B cell (primary cell): ENCODE measurements around the gene SPRY1. TPM values are rescaled to one million over a fixed set of nuclear protein-coding genes. Genes with fewer than 3 reads are reported as not detected.

ENCODE experiments used
- ATAC-seq: fragments of 200-7000 bp; cut with Tn5 transposase; one replicate; pipeline ENCODE4 v1.10.0; 2021; ENCODE audit warnings: low read depth, mild to moderate bottlenecking, moderate number of reproducible peaks, moderate library complexity
- CTCF ChIA-PET: fragments of 350-600 bp; sonication (Branson Sonifier 250); formaldehyde crosslinking; loops from one replicate; lab custom pipeline; 2021; ENCODE audit warnings: antibody characterized with exemption, inconsistent platforms; lab: Charles Lee
- POLR2A ChIA-PET: fragments of 350-600 bp; sonication (Branson Sonifier 250); formaldehyde crosslinking; loops from one replicate; lab custom pipeline; 2021; ENCODE audit warnings: antibody characterized with exemption; lab: Charles Lee
- DNase-seq: peaks from one replicate; pipeline ENCODE4 v3.0.0; 2013
- H2AFZ ChIP-seq: 2 replicates; pipeline ENCODE4 v1.6.1; 2012; ENCODE audit warnings: mild to moderate bottlenecking, low read depth, low read length; ENCODE audit not compliant: insufficient read depth, poor library complexity, severe bottlenecking
- H3K27ac ChIP-seq, 2 donors: 1 replicate in 1 of 2; 2 replicates in 1 of 2; pipeline ENCODE4 v1.5.1; 2012 to 2013; ENCODE audit warnings: low read length in 2 of 2, mild to moderate bottlenecking in 2 of 2, moderate library complexity in 1 of 2
- H3K27me3 ChIP-seq, 4 experiments: fragments of 200-600 bp in 1 of 4; sonication (generic) in 1 of 4; replicated peaks in 1 of 4; 1 replicate in 2 of 4; 2 replicates in 2 of 4; pipeline versions ENCODE4 v1.6.1 to v1.7.0; 2013 to 2016; ENCODE audit warnings: low read length in 3 of 4, mild to moderate bottlenecking in 2 of 4, mixed read lengths in 1 of 4, moderate library complexity in 1 of 4; ENCODE audit not compliant: insufficient read depth in 4 of 4, control insufficient read depth in 3 of 4; ENCODE audit errors: control extremely low read depth in 1 of 4
- H3K36me3 ChIP-seq, 2 experiments: replicated peaks in 1 of 2; 1 replicate in 1 of 2; 2 replicates in 1 of 2; pipeline versions ENCODE4 v1.6.1 to v1.7.1; 2013; ENCODE audit warnings: low read length in 1 of 2; ENCODE audit not compliant: insufficient read depth in 2 of 2, control insufficient read depth in 1 of 2; ENCODE audit errors: control extremely low read depth in 1 of 2, extremely low read depth in 1 of 2
- H3K4me1 ChIP-seq, 2 donors: fragments of 200-600 bp in 1 of 2; sonication (generic) in 1 of 2; 1 replicate in 1 of 2; 2 replicates in 1 of 2; pipeline versions ENCODE4 v1.5.1 to v1.6.1; 2013 to 2017; ENCODE audit warnings: low read length in 2 of 2; ENCODE audit not compliant: control insufficient read depth in 2 of 2, insufficient read depth in 2 of 2
- H3K4me2 ChIP-seq: replicated peaks from 2 replicates; pipeline ENCODE3; 2012; ENCODE audit warnings: mild to moderate bottlenecking, low read depth, low read length; ENCODE audit not compliant: poor library complexity, severe bottlenecking
- H3K4me3 ChIP-seq, 5 experiments: fragments of 200-600 bp in 1 of 5; sonication (generic) in 1 of 5; 1 replicate in 3 of 5; 2 replicates in 2 of 5; pipeline versions ENCODE4 v1.5.1 to v1.7.0; 2011 to 2016; ENCODE audit warnings: low read length in 4 of 5, mild to moderate bottlenecking in 4 of 5, low read depth in 2 of 5, control low read depth in 1 of 5, moderate library complexity in 1 of 5; ENCODE audit not compliant: insufficient read depth in 1 of 5; ENCODE audit errors: control extremely low read depth in 1 of 5, extremely low read depth in 1 of 5
- H3K79me2 ChIP-seq: fragments of 200-600 bp; sonication (generic); one replicate; pipeline ENCODE4 v1.6.0; 2016; ENCODE audit warnings: low read length; ENCODE audit not compliant: control insufficient read depth, insufficient read depth
- H3K9ac ChIP-seq: fragments of 200-600 bp; sonication (generic); 2 replicates; pipeline ENCODE4 v1.6.1; 2017; ENCODE audit warnings: mild to moderate bottlenecking, low read length, moderate library complexity
- H3K9me3 ChIP-seq, 3 donors: one replicate each; pipeline versions ENCODE4 v1.6.1 to v1.7.1; 2013; ENCODE audit warnings: low read length in 2 of 3; ENCODE audit not compliant: control insufficient read depth in 2 of 3, insufficient read depth in 1 of 3; ENCODE audit errors: control extremely low read depth in 1 of 3
- H4K20me1 ChIP-seq: 2 replicates; pipeline ENCODE4 v1.6.0; 2012; ENCODE audit warnings: mild to moderate bottlenecking, low read length; ENCODE audit not compliant: insufficient read depth, control insufficient read depth, poor library complexity, severe bottlenecking
- H3K27ac Mint-ChIP-seq: one replicate; pipeline ENCODE4 v1.8.0; 2021; ENCODE audit warnings: mixed read lengths
- H3K27me3 Mint-ChIP-seq: one replicate; pipeline ENCODE4 v1.8.0; 2021; ENCODE audit warnings: mixed read lengths
- H3K4me1 Mint-ChIP-seq: one replicate; pipeline ENCODE4 v1.8.0; 2021; ENCODE audit warnings: mixed read lengths
- H3K4me3 Mint-ChIP-seq: one replicate; pipeline ENCODE4 v1.8.0; 2021; ENCODE audit warnings: mixed read lengths
- H3K9me3 Mint-ChIP-seq: one replicate; pipeline ENCODE4 v1.8.0; 2022; ENCODE audit warnings: mixed read lengths; ENCODE audit not compliant: insufficient read depth
- CTCF ChIP-seq: fragments of 200-600 bp; IDR thresholded peaks from one replicate; pipeline ENCODE4 v1.8.0; 2022; ENCODE audit warnings: antibody characterized with exemption, mild to moderate bottlenecking
- EZH2 ChIP-seq: IDR thresholded peaks from 2 replicates; pipeline ENCODE4 v1.6.1; 2012; ENCODE audit warnings: borderline replicate concordance, low read depth, mild to moderate bottlenecking, moderate library complexity, low read length; ENCODE audit not compliant: insufficient read depth, poor library complexity, severe bottlenecking
- WGBS: methylation state at CpG from one replicate; pipeline ENCODE4 v1.1.5; 2013; ENCODE audit warnings: missing lambda C conversion rate; ENCODE audit not compliant: insufficient coverage; 5-methylcytosine and 5-hydroxymethylcytosine counted together
- intact Hi-C: fragments of 100-400 bp; cut with micrococcal nuclease; formaldehyde crosslinking; loops from one replicate; pipeline ENCODE4 v1.10.0; 2022
- polyA plus RNA-seq: library from polyadenylated mRNA; depleted of rRNA; stranded (reverse); fragments of >200 nt; gene quantifications from 2 replicates; pipeline ENCODE4 v1.2.3, GENCODE V29; 2012
- total RNA-seq, 2 donors: library from RNA; stranded (reverse); fragments of 120-200 nt in 1 of 2; gene quantifications; 1 replicate in 1 of 2; 2 replicates in 1 of 2; pipeline versions ENCODE4 v1.2.3 to v1.2.4, GENCODE V29; 2013 to 2022

The SPRY1 gene
- total and polyA plus RNA-seq, 2 donors (not counting 1 experiment from before 2014, with no cell fraction given): 4.7 to 6.9 TPM

GRCh38 chr4:123398853-123399626, 2.4 kb downstream of the SPRY1 start:
- Histone ChIP-seq H3K27ac (peak overlapping the region; percentile 50 to 84), H3K9me3 (no peaks in the 10 kb centered on the region), H3K36me3 (peaks cover 0 to 10% of the 10 kb centered on the region in 2 experiments), H3K4me2 (peak overlapping the region; percentile 96), H3K79me2 (peaks cover 22% of the 10 kb centered on the region), H3K9ac (peak overlapping the region; percentile 81), H4K20me1 (no peaks in the 10 kb centered on the region), H2AFZ (peak overlapping the region; percentile 80), H3K27me3 (peaks cover 0 to 11% (median 0%) of the 10 kb centered on the region in 4 experiments), H3K4me3 (peak overlapping the region; percentile 68 to 76 (median 73)), H3K4me1 (peaks cover 18 to 33% of the 10 kb centered on the region in 2 donors)
- Mint-ChIP-seq H3K9me3 (no peaks in the 10 kb centered on the region), H3K27ac (peak overlapping the region; percentile 84), H3K4me1 (peaks cover 31% of the 10 kb centered on the region), H3K4me3 (peak overlapping the region; percentile 94), H3K27me3 (peaks cover 23% of the 10 kb centered on the region)
- ATAC-seq: peak; percentile 15
- ChIA-PET POLR2A (interaction anchor here (0.8 to 1.0 kb wide), 2 partner anchors 20 to 45 kb away, joined by 3 read pairs; no protein-coding TSS in a partner anchor), CTCF (interaction anchor here (1.0 to 3.9 kb wide), 9 partner anchors 9 to 262 kb away, joined by 3 to 28 read pairs (median 3); no protein-coding TSS in a partner anchor)
- TF ChIP-seq EZH2: no peak
- no peak for TF ChIP-seq CTCF
- intact Hi-C loops: loop anchor here (1.0 to 5.0 kb wide), 7 partner anchors 8 to 1247 kb away; partner anchors contain the start of genes BBS12 and BLTP1
- under 1% methylated on average over 35 of the region's 41 CpGs for WGBS
- DNase-seq: peak; percentile 72
